WTC11 (cell line): ENCODE results near the gene PDIK1L. TPM values are rescaled to one million over a fixed set of nuclear protein-coding genes. Genes with fewer than 3 reads are reported as not detected.

ENCODE experiments used
- ATAC-seq: fragments of 200-7000 bp; cut with Tn5 transposase; 2 replicates; pipeline ENCODE4 v1.10.0; 2021; ENCODE audit warnings: mild to moderate bottlenecking, moderate library complexity
- CTCF ChIA-PET: fragments of 300-600 bp; sonication (Branson Sonifier 250); formaldehyde crosslinking; loops from one replicate; lab custom pipeline; 2021; ENCODE audit warnings: antibody characterized with exemption; lab: Charles Lee
- POLR2A ChIA-PET: fragments of 350-600 bp; sonication (Branson Sonifier 250); formaldehyde crosslinking; loops from one replicate; lab custom pipeline; 2021; ENCODE audit warnings: antibody characterized with exemption; lab: Charles Lee
- DNase-seq: peaks from one replicate; pipeline ENCODE4 v3.0.0; 2021; ENCODE audit warnings: low spot score
- H3K27ac Mint-ChIP-seq: 2 replicates; pipeline ENCODE4 v1.8.0; 2021; ENCODE audit warnings: mixed read lengths
- H3K27me3 Mint-ChIP-seq: 2 replicates; pipeline ENCODE4 v1.8.0; 2021; ENCODE audit warnings: low read depth, mild to moderate bottlenecking, moderate library complexity, mixed read lengths
- H3K36me3 Mint-ChIP-seq: 2 replicates; pipeline ENCODE4 v1.8.0; 2021; ENCODE audit warnings: mixed read lengths
- H3K4me1 Mint-ChIP-seq: 2 replicates; pipeline ENCODE4 v1.8.0; 2022; ENCODE audit warnings: mixed read lengths
- H3K4me3 Mint-ChIP-seq: 2 replicates; pipeline ENCODE4 v1.8.0; 2021; ENCODE audit warnings: mild to moderate bottlenecking, moderate library complexity, mixed read lengths
- H3K9me3 Mint-ChIP-seq: 2 replicates; pipeline ENCODE4 v1.8.0; 2021; ENCODE audit warnings: mixed read lengths
- ATF3 ChIP-seq: sonication (generic); formaldehyde crosslinking; conservative IDR thresholded peaks from 2 replicates; pipeline ENCODE4 v1.8.1; 2022; ENCODE audit warnings: mild to moderate bottlenecking, missing genetic modification reagents
- ELF4 ChIP-seq: sonication (generic); formaldehyde crosslinking; IDR thresholded peaks from 2 replicates; pipeline ENCODE4 v1.8.1; 2022; ENCODE audit warnings: low read depth, mild to moderate bottlenecking, moderate library complexity, missing genetic modification reagents
- ETV6 ChIP-seq: sonication (generic); formaldehyde crosslinking; IDR thresholded peaks from 2 replicates; pipeline ENCODE4 v1.8.1; 2022; ENCODE audit warnings: mild to moderate bottlenecking, missing genetic modification reagents
- FOXJ3 ChIP-seq: sonication (generic); formaldehyde crosslinking; IDR thresholded peaks from 2 replicates; pipeline ENCODE4 v1.9.0; 2021; ENCODE audit warnings: missing genetic modification reagents, mild to moderate bottlenecking, borderline replicate concordance
- FOXK1 ChIP-seq: sonication (generic); formaldehyde crosslinking; IDR thresholded peaks from 2 replicates; pipeline ENCODE4 v1.8.0; 2022; ENCODE audit warnings: mild to moderate bottlenecking, moderate library complexity, missing genetic modification reagents
- GTF2I ChIP-seq: fragments of 250-450 bp; sonication (Bioruptor Pico); conservative IDR thresholded peaks from 2 replicates; pipeline ENCODE4 v1.4.0; 2021; ENCODE audit warnings: mild to moderate bottlenecking
- JAZF1 ChIP-seq: fragments of 250-450 bp; sonication (Bioruptor Pico); IDR thresholded peaks from 2 replicates; pipeline ENCODE4 v1.9.0; 2021; ENCODE audit warnings: moderate library complexity, mild to moderate bottlenecking, inconsistent platforms
- MLX ChIP-seq: sonication (generic); formaldehyde crosslinking; IDR thresholded peaks from 2 replicates; pipeline ENCODE4 v1.8.1; 2023; ENCODE audit warnings: mild to moderate bottlenecking, missing genetic modification reagents, moderate library complexity
- NR1H2 ChIP-seq: sonication (generic); formaldehyde crosslinking; IDR thresholded peaks from 2 replicates; pipeline ENCODE4 v1.9.0; 2021; ENCODE audit warnings: mild to moderate bottlenecking, moderate library complexity, missing genetic modification reagents
- NR3C1 ChIP-seq: sonication (generic); formaldehyde crosslinking; conservative IDR thresholded peaks from 2 replicates; pipeline ENCODE4 v1.8.1; 2023; ENCODE audit warnings: low read depth, mild to moderate bottlenecking, missing genetic modification reagents
- PRDM15 ChIP-seq: sonication (generic); formaldehyde crosslinking; IDR thresholded peaks from 2 replicates; pipeline ENCODE4 v1.8.0; 2022; ENCODE audit warnings: missing genetic modification reagents
- PREB ChIP-seq: sonication (generic); formaldehyde crosslinking; IDR thresholded peaks from 2 replicates; pipeline ENCODE4 v1.8.1; 2022; ENCODE audit warnings: mild to moderate bottlenecking, missing genetic modification reagents, moderate library complexity, borderline replicate concordance
- SMAD3 ChIP-seq: sonication (generic); formaldehyde crosslinking; IDR thresholded peaks from 2 replicates; pipeline ENCODE4 v1.8.0; 2022; ENCODE audit warnings: missing genetic modification reagents, mild to moderate bottlenecking, borderline replicate concordance
- TP53 ChIP-seq: sonication (generic); formaldehyde crosslinking; IDR thresholded peaks from 2 replicates; pipeline ENCODE4 v1.8.1; 2023; ENCODE audit warnings: mild to moderate bottlenecking, missing genetic modification reagents
- ZNF232 ChIP-seq: sonication (generic); formaldehyde crosslinking; IDR thresholded peaks from 2 replicates; pipeline ENCODE4 v1.8.0; 2022; ENCODE audit warnings: mild to moderate bottlenecking, missing genetic modification reagents
- ZNF263 ChIP-seq: sonication (generic); formaldehyde crosslinking; IDR thresholded peaks from 2 replicates; pipeline ENCODE4 v1.8.1; 2022; ENCODE audit warnings: low read depth, mild to moderate bottlenecking, moderate library complexity, missing genetic modification reagents
- total RNA-seq: library from RNA; stranded (reverse); gene quantifications from 3 replicates; pipeline ENCODE4 v1.2.3, GENCODE V29; 2021

Gene PDIK1L
- total RNA-seq, 1 experiment from 2014 or later: 5.5 TPM

- no peak for DNase-seq
- ChIA-PET POLR2A (interaction anchor here (1.8 kb wide), 1 partner anchor 12 kb away, joined by 7 read pairs; no protein-coding TSS in a partner anchor), CTCF (interaction anchor here (1.0 to 4.0 kb wide), 10 partner anchors 13 to 249 kb away, joined by 3 to 61 read pairs (median 12); partner anchors contain the start of genes CATSPER4 and CEP85)
- H3K4me3 Mint-ChIP-seq: peak within 1 kb of the TSS; percentile 85
- no peaks in the 10 kb centered on the region for H3K36me3 Mint-ChIP-seq
- H3K27ac Mint-ChIP-seq: peak within 1 kb of the TSS; percentile 65; the same call in 1 of the 2 replicates
- no peaks in the 10 kb centered on the region for H3K9me3 Mint-ChIP-seq
- H3K27me3 Mint-ChIP-seq: peaks cover 25% of the 10 kb centered on the region
- no peak for ATAC-seq
- peaks cover 37% of the 10 kb centered on the region for H3K4me1 Mint-ChIP-seq
- TF ChIP-seq PRDM15 (CRISPR knock-in tag) (no peak), SMAD3 (no peak), ZNF232 (no peak), ATF3 (CRISPR knock-in tag) (no peak), FOXJ3 (no peak), PREB (no peak), ETV6 (CRISPR knock-in tag) (no peak), FOXK1 (no peak), MLX (no peak), TP53 (CRISPR knock-in tag) (no peak)
These were observed 57.0 kb downstream of the PDIK1L start, which contains the start of gene C1orf232 for GRCh38 chr1:26168410-26169197. Gene C1orf232, minus strand, starts transcription at chr1:26168963. Its CDS starts 464 bp downstream, at chr1:26168499.

GRCh38 chr1:26169198-26169554 is 57.6 kb downstream of the PDIK1L start:
- no peak overlapping the region for H3K27ac Mint-ChIP-seq
- H3K36me3 Mint-ChIP-seq: no peaks in the 10 kb centered on the region
- no peak for TF ChIP-seq GTF2I (CRISPR knock-in tag)
- TF ChIP-seq ZNF263 (CRISPR knock-in tag): no peak
- TF ChIP-seq ELF4 (CRISPR knock-in tag): no peak
- TF ChIP-seq NR1H2 (CRISPR knock-in tag): no peak
- TF ChIP-seq JAZF1 (CRISPR knock-in tag): no peak
- TF ChIP-seq NR3C1 (CRISPR knock-in tag): no peak
- POLR2A ChIA-PET: interaction anchor here (0.6 to 1.8 kb wide), 4 partner anchors 13 to 65 kb away, joined by 4 to 9 read pairs (median 6); partner anchors contain the start of genes CATSPER4 and CEP85
- CTCF ChIA-PET: interaction anchor here (0.6 to 4.0 kb wide), 47 partner anchors 8 to 1442 kb away, joined by 3 to 61 read pairs (median 6); partner anchors contain the start of genes CATSPER4, CEP85, FAM110D and PDIK1L
- peaks cover 21% of the 10 kb centered on the region for H3K27me3 Mint-ChIP-seq
- H3K4me3 Mint-ChIP-seq: peak overlapping the region; percentile 85
- DNase-seq: no peak
- H3K9me3 Mint-ChIP-seq: no peaks in the 10 kb centered on the region
- peaks cover 35% of the 10 kb centered on the region for H3K4me1 Mint-ChIP-seq
- ATAC-seq: no peak
